Ovary (tissue), 9 donors: ENCODE measurements around the gene ZNF813. TPM values are rescaled to one million over a fixed set of nuclear protein-coding genes. Genes with fewer than 3 reads are reported as not detected.
A peak's percentile ranks its signal among the peaks of the same experiment; 100 is the strongest.
"Not testable (repeated sequence)": the region's sequence is repeated elsewhere in the genome, so short reads cannot be mapped to it uniquely, and the experiment has no call there.

Source experiments
- DNase-seq, 5 donors: peaks; one replicate each; pipeline ENCODE4 v3.0.0-alpha.2; 2019 to 2020
- H3K27ac ChIP-seq, 2 donors: fragments of 200-600 bp; one replicate each; pipeline versions ENCODE4 v1.5.1 to v1.8.0; 2019 to 2022
- H3K27me3 ChIP-seq: fragments of 200-600 bp; one replicate; pipeline ENCODE4 v1.8.0; 2022
- H3K36me3 ChIP-seq: fragments of 200-600 bp; sonication (generic); one replicate; pipeline ENCODE4 v1.5.1; 2019
- H3K4me1 ChIP-seq: one replicate; pipeline ENCODE4 v1.8.1; 2013; ENCODE audit warnings: mild to moderate bottlenecking, moderate library complexity; ENCODE audit not compliant: insufficient read depth
- H3K4me3 ChIP-seq: fragments of 200-600 bp; sonication (generic); one replicate; pipeline ENCODE4 v1.5.1; 2017
- H3K9me3 ChIP-seq, 2 donors: fragments of 200-600 bp in 1 of 2; sonication (generic) in 1 of 2; one replicate each; pipeline versions ENCODE4 v1.5.1 to v1.8.1; 2013 to 2019; ENCODE audit warnings: mild to moderate bottlenecking in 1 of 2, moderate library complexity in 1 of 2
- CTCF ChIP-seq, 3 donors: fragments of 450-650 bp in 2 of 3; fragments of 200-600 bp in 1 of 3; IDR thresholded peaks; one replicate each; pipeline versions ENCODE4 v1.5.1 to v1.8.0; 2016 to 2022; ENCODE audit warnings: antibody characterized with exemption in 3 of 3, mild to moderate bottlenecking in 1 of 3
- EP300 ChIP-seq: sonication (generic); formaldehyde crosslinking; IDR thresholded peaks from one replicate; pipeline ENCODE4 v1.6.1; 2017; ENCODE audit warnings: antibody characterized with exemption
- POLR2A ChIP-seq: fragments of 450-650 bp; IDR thresholded peaks from one replicate; pipeline ENCODE4 v1.6.1; 2017; ENCODE audit warnings: antibody characterized with exemption, mild to moderate bottlenecking, moderate library complexity
- WGBS, 3 donors: extraction: QIAGEN DNeasy Blood & Tissue Kit in 1 of 3; methylation state at CpG; one replicate each; pipeline versions ENCODE4 v1.1.5 to v1.1.7; 2013 to 2017; 5-methylcytosine and 5-hydroxymethylcytosine counted together
- intact Hi-C, 4 donors: fragments of 100-400 bp; cut with DNase I; formaldehyde crosslinking; loops; one replicate each; pipeline versions ENCODE4 v1.11.0 to v1.15.1; 2022 to 2023
- polyA plus RNA-seq, 2 donors: library from polyadenylated mRNA; stranded (reverse); fragments of 200-250 nt in 1 of 2; fragments of 350-450 nt in 1 of 2; fragmentation: Illumina TruSeq in 1 of 2; extraction: RNeasy Lipid Tissue Mini Kit (QIAGEN cat#74804) in 1 of 2; gene quantifications; one replicate each; pipeline ENCODE4 v1.2.3, GENCODE V29; 2013 to 2014
- total RNA-seq, 7 donors: library from RNA; depleted of rRNA in 2 of 7; stranded (reverse); fragments of >200 nt in 2 of 7; fragmentation: NEBNext Ultra II Directional in 3 of 7; extraction: Animal tissue kit (Norgen Biotek cat#: 25700) in 3 of 7; gene quantifications; one replicate each; pipeline versions ENCODE4 v1.1.0 to v1.2.4, GENCODE V29; 2016 to 2023
- donor health status: DM: no; HTN: no; CAD: no; lungs with moderate emphysema.
- donor health status: DM: no; HTN: no; CAD: no.
- donor health status: Bipolar disorder and iron deficiency.
- donor health status: DM: yes; HTN: yes; CAD: no.
- donor health status: DM: no; HTN: no; CAD: no.
- donor health status: DM: yes; HTN: yes; CAD: no.

ZNF813 gene
- total and polyA plus RNA-seq, 9 donors: 1.9 to 6.0 (median 3.1) TPM

DNA sequence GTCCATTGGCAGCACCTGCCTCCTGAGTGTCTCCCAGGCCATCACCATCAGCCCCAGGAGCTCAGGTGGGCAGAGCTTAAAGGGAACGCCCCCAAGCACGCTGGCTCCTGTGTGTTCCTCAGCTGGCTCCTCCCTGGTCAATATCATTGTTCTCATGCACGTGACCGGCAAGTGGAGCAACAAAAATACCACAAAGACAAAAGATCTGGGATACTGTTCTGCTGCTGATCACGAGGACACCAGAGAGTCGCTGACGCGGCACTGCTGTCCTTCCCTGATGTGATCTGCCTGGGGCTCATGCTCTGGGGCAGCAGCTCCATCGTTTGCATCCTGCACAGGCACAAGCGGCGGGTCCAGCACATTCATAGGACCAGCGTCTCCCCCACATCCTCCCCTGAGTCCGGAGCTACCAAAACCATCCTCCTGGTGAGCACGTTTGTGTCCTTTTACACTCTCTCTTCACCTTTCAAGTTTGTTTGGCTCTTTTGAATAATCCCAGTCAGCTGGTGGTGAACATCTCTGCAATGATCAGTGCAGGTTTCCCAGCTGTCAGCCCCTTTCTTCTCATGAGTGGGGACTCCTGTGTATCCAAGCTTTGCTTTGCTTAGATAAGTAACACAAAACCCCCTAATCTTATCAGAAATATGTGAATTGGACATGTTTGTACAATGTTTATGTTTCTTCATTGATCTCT lies 36.3 kb downstream of the ZNF813 start:
- H3K27ac ChIP-seq, H3K4me3 ChIP-seq, intact Hi-C loops, H3K36me3 ChIP-seq, H3K4me1 ChIP-seq, H3K27me3 ChIP-seq, H3K9me3 ChIP-seq: not testable (repeated sequence)
- 0 to 9% (median 3%) methylated on average over 4 to 10 of the region's 14 CpGs for WGBS, 3 donors
- peak in 1 of 5 donors; percentile 53 for DNase-seq

DNA sequence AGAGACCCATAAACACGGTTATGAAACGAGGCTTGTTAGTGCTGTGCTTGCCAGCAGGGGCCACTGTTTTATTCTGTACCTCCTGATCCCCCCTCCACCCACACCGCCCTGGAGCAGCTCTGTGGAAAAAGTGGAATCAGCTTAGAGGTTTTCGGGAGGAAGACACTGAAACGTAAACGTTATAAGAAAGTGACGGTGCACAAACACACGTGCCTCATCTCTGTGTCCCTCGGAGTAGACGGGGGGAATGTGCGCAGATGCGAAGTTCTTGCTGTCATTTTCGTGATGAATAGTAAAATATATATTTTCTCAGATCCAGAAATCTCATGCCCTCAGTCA lies 36.8 kb downstream of the ZNF813 start:
- peak overlapping the region; percentile 22 for H3K4me3 ChIP-seq
- peak overlapping the region in 1 of 2 donors; percentile 9 for H3K27ac ChIP-seq
- H3K9me3 ChIP-seq, intact Hi-C loops, H3K4me1 ChIP-seq, H3K36me3 ChIP-seq, H3K27me3 ChIP-seq: not testable (repeated sequence)
- DNase-seq: peak in 2 of 5 donors; percentile 46 to 73
- 2 to 6% (median 4%) methylated on average over 11 to 13 of the region's 13 CpGs for WGBS, 3 donors

GRCh38 chr19:53504885-53505284 lies 37.4 kb downstream of the ZNF813 start:
- Histone ChIP-seq H3K27me3 (no peaks in the 10 kb centered on the region), H3K9me3 (no peaks in the 10 kb centered on the region), H3K27ac (peak overlapping the region in 1 of 2 donors; percentile 9), H3K4me3 (no peak overlapping the region), H3K36me3 (no peaks in the 10 kb centered on the region), H3K4me1 (no peaks in the 10 kb centered on the region)
- DNase-seq: peak in 4 of 5 donors; percentile 44 to 72 (median 68)
- TF ChIP-seq EP300 (peak; percentile 7), CTCF (IDR thresholded peaks at IDR 0.05) (no peak)
- intact Hi-C loops: no loop called here
- WGBS, 3 donors: 3 to 11% (median 5%) methylated on average over 7 of the region's 7 CpGs

- no peak for DNase-seq
- Histone ChIP-seq H3K4me3 (no peak overlapping the region), H3K9me3 (no peaks in the 10 kb centered on the region), H3K27ac (no peak overlapping the region), H3K36me3 (no peaks in the 10 kb centered on the region), H3K27me3 (no peaks in the 10 kb centered on the region), H3K4me1 (no peaks in the 10 kb centered on the region)
- WGBS, 3 donors: 67 to 78% (median 72%) methylated on average over 8 of the region's 8 CpGs
- intact Hi-C loops: no loop called here
- no peak for TF ChIP-seq POLR2A
- no peak for TF ChIP-seq EP300
- no peak for TF ChIP-seq CTCF (IDR thresholded peaks at IDR 0.05)
Measured at GRCh38 chr19:53506728-53507127, 39.2 kb downstream of the ZNF813 start.

DNA sequence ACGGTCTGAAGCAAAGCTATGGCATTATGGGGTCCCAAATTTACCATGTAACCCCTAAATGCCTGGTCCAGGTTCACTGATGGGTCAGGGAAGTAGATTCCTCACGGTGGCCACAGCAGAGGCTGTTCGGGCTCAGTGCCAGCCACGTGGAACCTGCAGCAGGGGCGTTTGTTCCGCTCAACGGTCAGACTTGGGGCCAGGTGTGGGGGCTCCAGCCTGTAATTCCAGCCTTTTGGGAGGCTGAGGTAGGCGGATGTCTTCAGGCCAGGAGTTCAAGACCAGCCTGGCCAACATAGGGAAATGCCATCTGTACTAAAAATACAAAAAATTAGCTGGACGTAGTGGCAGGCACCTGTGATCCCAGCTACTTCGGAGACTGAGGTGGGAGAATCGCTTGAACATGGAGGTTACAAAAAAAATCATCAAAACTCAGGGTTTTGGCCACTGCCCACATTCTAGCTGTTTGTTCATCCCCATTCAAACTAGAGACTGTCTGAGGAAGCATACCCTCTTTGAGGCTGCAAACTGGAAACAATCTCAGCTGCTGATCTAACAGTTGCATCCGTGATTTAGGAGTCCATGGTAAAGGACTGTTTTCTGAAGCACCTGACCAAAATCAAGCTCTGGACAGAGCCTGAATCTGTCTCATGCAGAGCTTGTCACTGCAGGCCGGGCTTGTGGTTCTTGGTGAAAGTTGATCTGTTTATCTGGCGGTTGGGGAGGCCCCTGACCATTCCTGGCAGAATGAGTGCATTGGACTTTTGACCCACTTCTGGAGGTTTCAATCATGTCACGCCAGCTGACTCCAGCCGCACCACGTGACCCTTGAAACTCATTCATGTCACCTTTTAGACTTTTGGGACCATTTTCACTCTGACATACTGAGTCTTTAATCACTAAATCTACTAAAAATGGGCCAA lies 40.2 kb downstream of the ZNF813 start:
- intact Hi-C loops: no loop called here
- 61 to 71% (median 61%) methylated on average over 17 of the region's 17 CpGs for WGBS, 3 donors
- H3K36me3 ChIP-seq: no peaks in the 10 kb centered on the region
- DNase-seq: no peak
- H3K4me3 ChIP-seq: no peak overlapping the region
- H3K4me1 ChIP-seq: no peaks in the 10 kb centered on the region
- no peaks in the 10 kb centered on the region for H3K9me3 ChIP-seq
- TF ChIP-seq CTCF (IDR thresholded peaks at IDR 0.05) (no peak), EP300 (no peak), POLR2A (no peak)
- H3K27ac ChIP-seq: no peak overlapping the region
- H3K27me3 ChIP-seq: no peaks in the 10 kb centered on the region
